MM.1S (cell line): ENCODE measurements around the gene LDLRAD3.

Experiments
- DNase-seq: peaks from one replicate; pipeline ENCODE4 v3.0.0-alpha.2; 2015
- H2AFZ ChIP-seq: fragments of 300-600 bp; sonication (generic); 2 replicates; pipeline ENCODE4 v1.6.0; 2016; ENCODE audit warnings: antibody characterized with exemption, low read length
- H3F3A ChIP-seq: fragments of 300-600 bp; sonication (generic); 2 replicates; pipeline ENCODE4 v1.6.1; 2016; ENCODE audit warnings: mild to moderate bottlenecking, antibody characterized with exemption, low read length, moderate library complexity, mixed read lengths; ENCODE audit not compliant: insufficient read depth
- H3K27ac ChIP-seq: fragments of 300-600 bp; sonication (generic); 2 replicates; pipeline ENCODE4 v1.5.1; 2016; ENCODE audit warnings: mild to moderate bottlenecking, low read length
- H3K27me3 ChIP-seq: fragments of 300-600 bp; sonication (generic); replicated peaks from 2 replicates; pipeline ENCODE4 v1.6.0; 2016; ENCODE audit warnings: low read length; ENCODE audit not compliant: insufficient read depth
- H3K36me3 ChIP-seq: fragments of 300-600 bp; sonication (generic); replicated peaks from 2 replicates; pipeline ENCODE4 v1.6.1; 2016; ENCODE audit warnings: mild to moderate bottlenecking, low read length, mixed read lengths; ENCODE audit not compliant: insufficient read depth
- H3K4me1 ChIP-seq: fragments of 300-600 bp; sonication (generic); 2 replicates; pipeline ENCODE4 v1.6.1; 2016; ENCODE audit warnings: low read length, mixed read lengths
- H3K4me2 ChIP-seq: fragments of 300-600 bp; sonication (generic); 2 replicates; pipeline ENCODE4 v1.6.0; 2016; ENCODE audit warnings: low read depth, low read length
- H3K4me3 ChIP-seq: fragments of 300-600 bp; sonication (generic); 2 replicates; pipeline ENCODE4 v1.5.1; 2016; ENCODE audit warnings: low read length, mixed read lengths
- H3K79me2 ChIP-seq: fragments of 300-600 bp; sonication (generic); 2 replicates; pipeline ENCODE4 v1.6.1; 2016; ENCODE audit warnings: mixed run types, low read length, mixed read lengths
- H3K9ac ChIP-seq: fragments of 300-600 bp; sonication (generic); 2 replicates; pipeline ENCODE4 v1.6.1; 2016; ENCODE audit warnings: low read length, mixed read lengths
- H3K9me2 ChIP-seq: fragments of 300-600 bp; sonication (generic); replicated peaks from 2 replicates; pipeline ENCODE4 v1.6.1; 2016; ENCODE audit warnings: mild to moderate bottlenecking, low read length, mixed read lengths; ENCODE audit not compliant: insufficient read depth
- H3K9me3 ChIP-seq: fragments of 300-600 bp; sonication (generic); replicated peaks from 2 replicates; pipeline ENCODE4 v1.6.1; 2016; ENCODE audit warnings: mild to moderate bottlenecking, low read length, mixed read lengths; ENCODE audit not compliant: insufficient read depth
- H4K20me1 ChIP-seq: fragments of 300-600 bp; sonication (generic); 2 replicates; pipeline ENCODE4 v1.6.1; 2016; ENCODE audit warnings: mild to moderate bottlenecking, low read length, moderate library complexity, mixed read lengths; ENCODE audit not compliant: insufficient read depth
- CTCF ChIP-seq: fragments of 300-600 bp; sonication (generic); IDR thresholded peaks from 2 replicates; pipeline ENCODE4 v1.5.1; 2016; ENCODE audit warnings: antibody characterized with exemption, low read length, mixed read lengths
- EZH2 ChIP-seq: fragments of 300-600 bp; sonication (generic); optimal IDR thresholded peaks from 2 replicates; pipeline ENCODE3; 2017; ENCODE audit warnings: low read depth, mild to moderate bottlenecking, antibody characterized with exemption, low read length, mixed read lengths
- EZH2phosphoT487 ChIP-seq: fragments of 300-600 bp; sonication (generic); IDR thresholded peaks from 2 replicates; pipeline ENCODE4 v1.6.1; 2018; ENCODE audit warnings: antibody characterized with exemption, low read length

Gene LDLRAD3

DNA sequence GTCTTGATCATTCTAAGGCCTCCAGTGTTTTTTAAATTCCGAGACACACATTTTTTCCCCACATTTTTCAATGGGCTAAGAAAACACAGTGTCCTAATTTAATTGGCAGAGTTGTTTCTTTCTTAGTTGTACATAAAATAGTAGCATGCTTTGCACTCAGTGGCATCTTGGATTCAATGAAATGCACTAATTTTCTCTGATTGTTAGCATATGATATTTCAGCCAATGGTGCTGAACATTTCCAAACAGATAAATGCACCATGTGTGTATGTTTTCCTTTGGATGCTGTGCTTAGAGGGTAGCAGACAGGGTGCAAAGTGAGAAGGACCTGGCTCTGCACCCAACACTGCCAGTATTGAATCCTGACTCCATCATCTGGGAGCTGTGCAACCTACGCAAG is 103.5 kb downstream of the LDLRAD3 start:
- H3F3A ChIP-seq = no peaks in the 10 kb centered on the region
- H3K9me3 ChIP-seq = no peaks in the 10 kb centered on the region
- no peak for TF ChIP-seq EZH2
- no peak for TF ChIP-seq CTCF
- no peak for TF ChIP-seq EZH2phosphoT487
- H4K20me1 ChIP-seq = no peaks in the 10 kb centered on the region
- no peak overlapping the region for H2AFZ ChIP-seq
- H3K4me3 ChIP-seq = no peak overlapping the region
- H3K27ac ChIP-seq = no peak overlapping the region
- no peaks in the 10 kb centered on the region for H3K27me3 ChIP-seq
- no peak overlapping the region for H3K9ac ChIP-seq
- H3K79me2 ChIP-seq = no peaks in the 10 kb centered on the region
- no peaks in the 10 kb centered on the region for H3K9me2 ChIP-seq
- no peaks in the 10 kb centered on the region for H3K4me1 ChIP-seq
- no peak for DNase-seq
- no peak overlapping the region for H3K4me2 ChIP-seq
- no peaks in the 10 kb centered on the region for H3K36me3 ChIP-seq

DNA sequence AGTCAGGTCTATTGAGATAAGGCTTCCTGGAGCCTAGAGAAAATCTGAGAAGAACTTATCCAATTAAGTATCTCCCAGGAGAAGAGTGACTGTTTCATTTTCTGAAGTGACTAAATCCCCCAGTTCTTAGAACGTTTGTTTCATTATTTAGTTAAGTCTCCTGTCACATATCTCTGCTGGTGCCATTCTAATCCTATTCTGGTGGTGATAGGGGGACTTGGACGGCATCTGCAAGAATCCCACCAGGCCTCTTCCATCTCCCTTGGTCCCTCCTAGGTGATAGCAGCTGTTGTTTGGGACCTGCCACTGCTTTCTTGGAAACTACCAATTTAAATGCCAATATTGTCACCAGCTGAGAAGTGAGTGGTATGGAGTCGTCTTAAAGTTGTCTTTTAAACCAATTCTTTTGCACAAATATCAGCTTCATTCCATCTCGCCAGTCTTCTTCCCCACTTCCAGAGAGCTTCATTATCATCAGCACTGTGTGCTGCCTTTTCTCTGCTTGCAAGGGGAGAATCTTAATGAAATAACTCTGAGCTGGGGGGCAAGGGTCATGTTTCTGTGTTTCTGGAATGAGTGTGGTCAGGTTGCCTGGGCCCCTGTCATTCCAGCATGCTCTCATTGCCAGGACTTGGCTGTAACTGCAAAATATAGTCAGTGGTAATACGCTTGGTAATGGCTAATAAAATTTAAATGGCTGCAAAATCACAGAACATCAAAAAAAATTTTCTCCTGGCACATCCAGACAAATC is 104.8 kb downstream of the LDLRAD3 start:
- no peaks in the 10 kb centered on the region for H3F3A ChIP-seq
- no peaks in the 10 kb centered on the region for H3K36me3 ChIP-seq
- H3K4me2 ChIP-seq = no peak overlapping the region
- H3K79me2 ChIP-seq = no peaks in the 10 kb centered on the region
- DNase-seq = no peak
- no peaks in the 10 kb centered on the region for H3K9me2 ChIP-seq
- H3K27ac ChIP-seq = no peak overlapping the region
- no peak for TF ChIP-seq EZH2
- no peak overlapping the region for H2AFZ ChIP-seq
- no peaks in the 10 kb centered on the region for H3K4me1 ChIP-seq
- no peak overlapping the region for H3K4me3 ChIP-seq
- no peaks in the 10 kb centered on the region for H3K27me3 ChIP-seq
- H4K20me1 ChIP-seq = no peaks in the 10 kb centered on the region
- H3K9ac ChIP-seq = no peak overlapping the region
- no peaks in the 10 kb centered on the region for H3K9me3 ChIP-seq

DNA sequence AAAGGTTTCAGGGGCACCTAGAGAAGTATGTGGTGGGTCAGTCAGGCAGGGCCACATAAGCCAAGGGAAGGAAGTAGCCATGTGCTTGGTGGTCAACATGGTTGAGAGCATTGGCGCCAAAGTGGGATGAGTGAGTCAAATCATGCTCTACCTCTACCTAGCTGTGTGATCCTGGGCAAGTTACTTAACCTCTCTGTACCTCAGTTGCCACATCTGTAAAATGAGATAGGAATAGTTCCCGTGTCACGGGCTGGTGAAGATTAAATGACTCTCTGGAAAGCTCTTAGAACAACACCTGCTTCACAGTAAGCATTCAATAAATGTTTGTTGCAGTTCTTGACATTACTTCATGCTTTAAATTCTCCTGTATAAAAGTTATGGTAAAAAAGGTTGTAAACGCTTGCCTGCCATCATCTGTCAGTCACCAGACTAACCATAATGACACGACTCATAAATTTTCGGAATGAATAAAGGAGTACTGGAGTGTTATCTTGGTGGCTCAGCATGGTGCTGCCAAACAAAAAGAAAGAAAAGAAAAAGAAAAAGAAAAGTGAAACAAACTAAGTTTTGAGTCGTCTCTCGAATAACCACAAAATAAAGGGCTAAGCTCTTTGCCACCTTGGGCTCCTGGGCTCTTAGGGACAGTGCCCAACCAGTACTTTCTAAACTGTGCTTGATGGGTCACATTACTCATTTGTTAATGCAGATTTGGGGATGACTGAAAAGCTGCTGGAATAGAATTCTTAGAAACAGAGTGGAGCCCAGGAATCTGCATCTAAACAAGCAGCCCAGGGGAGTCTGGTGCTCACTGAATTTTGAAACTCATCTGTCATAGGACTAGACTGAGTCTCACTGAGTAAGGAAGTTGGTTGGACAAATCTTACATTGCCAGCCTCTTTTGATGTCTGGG is 107.6 kb downstream of the LDLRAD3 start:
- Histone ChIP-seq H3F3A (no peaks in the 10 kb centered on the region), H3K4me3 (no peak overlapping the region), H3K27ac (no peak overlapping the region), H3K9me2 (no peaks in the 10 kb centered on the region), H3K4me2 (no peak overlapping the region), H3K27me3 (no peaks in the 10 kb centered on the region), H2AFZ (no peak overlapping the region), H4K20me1 (no peaks in the 10 kb centered on the region), H3K36me3 (no peaks in the 10 kb centered on the region), H3K79me2 (no peaks in the 10 kb centered on the region), H3K9ac (no peak overlapping the region), H3K4me1 (no peaks in the 10 kb centered on the region), H3K9me3 (no peaks in the 10 kb centered on the region)
- no peak for DNase-seq
- TF ChIP-seq CTCF (no peak), EZH2 (no peak), EZH2phosphoT487 (no peak)
